BJ (cell line): ENCODE data around the gene PARD6G. TPM values are rescaled to one million over a fixed set of nuclear protein-coding genes. Genes with fewer than 3 reads are reported as not detected.
"Not testable (repeated sequence)": the region's sequence is repeated elsewhere in the genome, so short reads cannot be mapped to it uniquely, and the experiment has no call there.

Experiments used
- CTCF ChIA-PET: fragments of 350-600 bp; formaldehyde crosslinking; extraction: SDS; loops from one replicate; lab custom pipeline; 2021; ENCODE audit warnings: antibody characterized with exemption, inconsistent platforms; lab: Yijun Ruan, JAX
- POLR2A ChIA-PET: fragments of 300-600 bp; sonication (Branson Sonifier 250); formaldehyde crosslinking; extraction: SDS; loops from one replicate; lab custom pipeline; 2021; ENCODE audit warnings: antibody characterized with exemption; lab: Charles Lee
- DNase-seq: peaks from one replicate; pipeline ENCODE4 v3.0.0-alpha.2; 2011; ENCODE audit warnings: low read depth
- H3K27me3 ChIP-seq: 2 replicates; pipeline ENCODE4 v1.6.0; 2011; ENCODE audit warnings: low read length; ENCODE audit not compliant: control insufficient read depth, insufficient read depth
- H3K36me3 ChIP-seq: 2 replicates; pipeline ENCODE4 v1.5.1; 2011; ENCODE audit warnings: low read length; ENCODE audit not compliant: control insufficient read depth, insufficient read depth
- H3K4me3 ChIP-seq: 2 replicates; pipeline ENCODE4 v1.5.1; 2011; ENCODE audit warnings: low read depth, mild to moderate bottlenecking, control low read depth, low read length
- polyA minus RNA-seq: library from RNA; depleted of rRNA, polyadenylated mRNA; stranded (reverse); fragments of >200 nt; gene quantifications from 2 replicates; pipeline ENCODE4 v1.2.3, GENCODE V29; 2011; rRNA and poly(A)+ RNA removed
- polyA plus RNA-seq: library from polyadenylated mRNA; depleted of rRNA; stranded (reverse); fragments of >200 nt; gene quantifications from 2 replicates; pipeline ENCODE4 v1.2.3, GENCODE V29; 2011; rRNA removed
- TF ChIP-seq, protein P1 (sequence below): IDR thresholded peaks from 2 replicates; pipeline ENCODE4 v1.5.1; 2011; ENCODE audit warnings: low read depth, mild to moderate bottlenecking, control low read depth, inconsistent platforms, low read length, moderate library complexity; ENCODE audit not compliant: insufficient read depth

PARD6G gene, protein sequence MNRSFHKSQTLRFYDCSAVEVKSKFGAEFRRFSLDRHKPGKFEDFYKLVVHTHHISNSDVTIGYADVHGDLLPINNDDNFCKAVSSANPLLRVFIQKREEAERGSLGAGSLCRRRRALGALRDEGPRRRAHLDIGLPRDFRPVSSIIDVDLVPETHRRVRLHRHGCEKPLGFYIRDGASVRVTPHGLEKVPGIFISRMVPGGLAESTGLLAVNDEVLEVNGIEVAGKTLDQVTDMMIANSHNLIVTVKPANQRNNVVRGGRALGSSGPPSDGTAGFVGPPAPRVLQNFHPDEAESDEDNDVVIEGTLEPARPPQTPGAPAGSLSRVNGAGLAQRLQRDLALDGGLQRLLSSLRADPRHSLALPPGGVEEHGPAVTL
- 0.93 and 0.96 TPM in 2 replicates for polyA plus RNA-seq
- polyA minus RNA-seq = 0.62 and 0.66 TPM in 2 replicates

DNA sequence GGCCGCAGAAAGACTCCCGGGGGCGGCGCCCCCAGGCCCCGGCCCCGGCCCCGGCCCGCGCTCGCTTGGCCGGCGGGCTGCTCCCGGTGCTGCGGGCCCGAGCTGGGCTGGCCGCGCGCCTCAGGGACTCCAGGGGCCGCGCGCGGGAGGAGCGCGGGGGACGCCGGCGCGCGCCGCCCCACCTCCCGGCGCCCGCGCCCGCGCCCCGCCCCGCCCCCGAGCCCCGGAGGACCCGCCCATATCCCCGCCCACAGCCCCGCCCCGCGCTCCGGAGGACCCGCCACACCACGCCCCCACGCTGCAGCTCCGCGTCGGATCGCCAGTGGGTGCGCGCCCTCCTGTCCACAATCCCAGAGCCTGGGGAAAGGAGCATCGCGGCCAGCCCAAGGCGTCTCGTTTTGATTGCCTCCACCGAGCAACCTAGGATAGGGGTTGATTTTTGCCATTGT, at the start of gene PARD6G:
Gene PARD6G (minus strand): TSS at position 122 of the 449 bp plus-strand sequence. CDS start 166 bp downstream, outside the sequence.
- TF ChIP-seq, protein P1, sequence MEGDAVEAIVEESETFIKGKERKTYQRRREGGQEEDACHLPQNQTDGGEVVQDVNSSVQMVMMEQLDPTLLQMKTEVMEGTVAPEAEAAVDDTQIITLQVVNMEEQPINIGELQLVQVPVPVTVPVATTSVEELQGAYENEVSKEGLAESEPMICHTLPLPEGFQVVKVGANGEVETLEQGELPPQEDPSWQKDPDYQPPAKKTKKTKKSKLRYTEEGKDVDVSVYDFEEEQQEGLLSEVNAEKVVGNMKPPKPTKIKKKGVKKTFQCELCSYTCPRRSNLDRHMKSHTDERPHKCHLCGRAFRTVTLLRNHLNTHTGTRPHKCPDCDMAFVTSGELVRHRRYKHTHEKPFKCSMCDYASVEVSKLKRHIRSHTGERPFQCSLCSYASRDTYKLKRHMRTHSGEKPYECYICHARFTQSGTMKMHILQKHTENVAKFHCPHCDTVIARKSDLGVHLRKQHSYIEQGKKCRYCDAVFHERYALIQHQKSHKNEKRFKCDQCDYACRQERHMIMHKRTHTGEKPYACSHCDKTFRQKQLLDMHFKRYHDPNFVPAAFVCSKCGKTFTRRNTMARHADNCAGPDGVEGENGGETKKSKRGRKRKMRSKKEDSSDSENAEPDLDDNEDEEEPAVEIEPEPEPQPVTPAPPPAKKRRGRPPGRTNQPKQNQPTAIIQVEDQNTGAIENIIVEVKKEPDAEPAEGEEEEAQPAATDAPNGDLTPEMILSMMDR = peak; percentile 44
- H3K4me3 ChIP-seq = peak within 1 kb of the TSS; percentile 67
- H3K27me3 ChIP-seq = 0 out of 2 replicates have a peak, but pooled peaks cover 4% of the 10 kb centered on the region
- H3K36me3 ChIP-seq = no peaks in the 10 kb centered on the region; the same call in 1 of the 2 replicates
- no peak for DNase-seq
- POLR2A ChIA-PET = no interaction called here
- CTCF ChIA-PET = interaction anchor here (0.6 to 1.2 kb wide), 3 partner anchors 87 to 92 kb away, joined by 4 to 5 read pairs (median 5); no protein-coding TSS in a partner anchor

DNA sequence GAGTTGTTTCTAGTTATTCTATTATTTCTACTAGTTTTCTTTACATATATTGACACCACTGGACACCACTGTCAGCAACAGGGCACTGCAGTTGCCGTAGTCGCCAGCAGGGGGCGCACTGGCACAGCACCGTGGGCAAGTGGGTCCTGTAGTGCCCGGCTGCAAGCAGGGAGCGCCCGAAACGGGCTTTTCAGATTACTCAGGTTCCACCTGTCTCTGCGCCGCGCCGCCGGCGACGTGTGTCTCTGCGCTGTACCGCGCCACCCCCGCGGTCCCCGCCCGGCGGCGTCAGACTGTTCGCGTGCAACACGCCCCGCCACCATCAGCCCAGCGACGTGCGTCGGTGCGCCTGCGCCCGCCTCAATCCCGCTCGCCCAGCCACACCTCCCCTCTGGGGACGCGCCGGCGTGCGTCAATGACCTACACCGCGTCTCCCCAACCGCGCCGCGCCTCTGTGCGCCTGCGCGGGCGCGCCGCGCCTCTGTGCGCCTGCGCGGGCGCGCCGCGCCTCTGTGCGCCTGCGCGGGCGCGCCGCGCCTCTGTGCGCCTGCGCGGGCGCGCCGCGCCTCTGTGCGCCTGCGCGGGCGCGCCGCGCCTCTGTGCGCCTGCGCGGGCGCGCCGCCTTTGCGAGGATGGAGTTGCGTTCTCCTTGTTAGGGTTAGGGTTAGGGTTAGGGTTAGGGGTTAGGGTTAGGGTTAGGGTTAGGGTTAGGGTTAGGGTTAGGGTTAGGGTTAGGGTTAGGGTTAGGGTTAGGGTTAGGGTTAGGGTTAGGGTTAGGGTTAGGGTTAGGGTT, 15.1 kb upstream of the PARD6G start:
- H3K27me3 ChIP-seq, CTCF ChIA-PET, H3K4me3 ChIP-seq, H3K36me3 ChIP-seq, DNase-seq, POLR2A ChIA-PET: not testable (repeated sequence)
- TF ChIP-seq, protein P1 = peak; percentile 38

DNA sequence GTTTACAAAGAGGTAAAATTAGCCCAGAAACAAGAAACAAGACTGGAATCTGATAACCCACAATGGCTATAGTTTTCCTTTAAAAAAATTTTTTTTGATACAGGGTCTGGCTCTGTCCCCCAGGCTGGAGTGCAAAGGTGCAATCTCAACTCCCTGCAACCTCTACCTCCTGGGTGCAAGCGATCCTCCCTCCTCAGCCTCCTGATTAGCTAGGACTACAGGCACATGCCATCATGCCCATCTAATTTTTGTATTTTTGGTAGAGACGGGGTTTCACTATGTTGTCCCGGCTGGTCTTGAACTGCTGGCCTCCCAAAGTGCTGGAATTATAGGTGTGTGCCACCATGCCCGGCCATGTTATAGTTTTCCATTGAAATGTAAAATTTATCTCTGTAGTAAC, 12.3 kb upstream of the PARD6G start:
- Histone ChIP-seq H3K4me3 (no peak overlapping the region), H3K27me3 (0 out of 2 replicates have a peak, but pooled peaks cover 1% of the 10 kb centered on the region), H3K36me3 (no peaks in the 10 kb centered on the region)
- CTCF ChIA-PET = interaction anchor here (2.2 kb wide), 1 partner anchor 102 kb away, joined by 10 read pairs; no protein-coding TSS in a partner anchor
- no peak for DNase-seq
- TF ChIP-seq, protein P1 = no peak
- POLR2A ChIA-PET = no interaction called here

DNA sequence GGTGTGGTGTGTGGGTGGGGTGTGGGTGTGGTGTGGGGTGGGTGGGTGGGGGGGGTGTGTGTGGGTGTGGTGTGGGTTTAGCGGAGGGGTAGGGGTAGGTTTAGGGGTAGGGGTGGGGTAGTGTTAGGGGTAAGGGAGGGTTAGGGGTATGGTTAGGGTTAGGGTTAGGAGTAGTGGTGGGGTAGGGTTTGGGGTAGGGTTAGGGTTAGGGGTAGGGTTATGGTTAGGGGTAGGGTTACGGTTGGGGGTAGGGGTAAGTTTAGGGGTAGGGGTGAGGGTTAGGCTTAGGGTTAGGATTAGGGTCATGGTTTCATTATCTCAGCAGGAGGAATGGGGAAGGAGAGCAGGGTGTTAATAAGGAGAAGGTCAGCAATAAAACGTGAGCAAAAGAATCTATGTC, 11.3 kb upstream of the PARD6G start:
- CTCF ChIA-PET = interaction anchor here (2.0 to 4.4 kb wide), 3 partner anchors 83 to 101 kb away, joined by 4 to 78 read pairs (median 10); no protein-coding TSS in a partner anchor
- TF ChIP-seq, protein P1 = no peak
- Histone ChIP-seq H3K36me3 (no peaks in the 10 kb centered on the region), H3K27me3 (0 out of 2 replicates have a peak, but pooled peaks cover 1% of the 10 kb centered on the region), H3K4me3 (no peak overlapping the region)
- DNase-seq = no peak
- POLR2A ChIA-PET = no interaction called here
